Measurements from ENCODE around the gene ESAM.

ESAM gene

GRCh38 chr11:124748100-124748418, 14.0 kb downstream of the ESAM start:
- TF ChIP-seq MYC (IDR thresholded peaks at IDR 0.05; ENCODE audit: low read depth, low read length), result no peak
- no peak for TF ChIP-seq POLR2A (IDR thresholded peaks at IDR 0.05; ENCODE audit: extremely low read depth, insufficient read length)
- TF ChIP-seq, protein P1, sequence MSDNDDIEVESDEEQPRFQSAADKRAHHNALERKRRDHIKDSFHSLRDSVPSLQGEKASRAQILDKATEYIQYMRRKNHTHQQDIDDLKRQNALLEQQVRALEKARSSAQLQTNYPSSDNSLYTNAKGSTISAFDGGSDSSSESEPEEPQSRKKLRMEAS (IDR thresholded peaks at IDR 0.05; ENCODE audit: low read depth, low read length), result no peak
- TF ChIP-seq, protein P2, sequence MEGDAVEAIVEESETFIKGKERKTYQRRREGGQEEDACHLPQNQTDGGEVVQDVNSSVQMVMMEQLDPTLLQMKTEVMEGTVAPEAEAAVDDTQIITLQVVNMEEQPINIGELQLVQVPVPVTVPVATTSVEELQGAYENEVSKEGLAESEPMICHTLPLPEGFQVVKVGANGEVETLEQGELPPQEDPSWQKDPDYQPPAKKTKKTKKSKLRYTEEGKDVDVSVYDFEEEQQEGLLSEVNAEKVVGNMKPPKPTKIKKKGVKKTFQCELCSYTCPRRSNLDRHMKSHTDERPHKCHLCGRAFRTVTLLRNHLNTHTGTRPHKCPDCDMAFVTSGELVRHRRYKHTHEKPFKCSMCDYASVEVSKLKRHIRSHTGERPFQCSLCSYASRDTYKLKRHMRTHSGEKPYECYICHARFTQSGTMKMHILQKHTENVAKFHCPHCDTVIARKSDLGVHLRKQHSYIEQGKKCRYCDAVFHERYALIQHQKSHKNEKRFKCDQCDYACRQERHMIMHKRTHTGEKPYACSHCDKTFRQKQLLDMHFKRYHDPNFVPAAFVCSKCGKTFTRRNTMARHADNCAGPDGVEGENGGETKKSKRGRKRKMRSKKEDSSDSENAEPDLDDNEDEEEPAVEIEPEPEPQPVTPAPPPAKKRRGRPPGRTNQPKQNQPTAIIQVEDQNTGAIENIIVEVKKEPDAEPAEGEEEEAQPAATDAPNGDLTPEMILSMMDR (IDR thresholded peaks at IDR 0.05; ENCODE audit: low read depth, low read length), result no peak
- no peak overlapping the region for H3K4me3 ChIP-seq (ENCODE audit: low read depth, low read length)
- DNase-seq (ENCODE audit: low read depth), result no peak

DNA sequence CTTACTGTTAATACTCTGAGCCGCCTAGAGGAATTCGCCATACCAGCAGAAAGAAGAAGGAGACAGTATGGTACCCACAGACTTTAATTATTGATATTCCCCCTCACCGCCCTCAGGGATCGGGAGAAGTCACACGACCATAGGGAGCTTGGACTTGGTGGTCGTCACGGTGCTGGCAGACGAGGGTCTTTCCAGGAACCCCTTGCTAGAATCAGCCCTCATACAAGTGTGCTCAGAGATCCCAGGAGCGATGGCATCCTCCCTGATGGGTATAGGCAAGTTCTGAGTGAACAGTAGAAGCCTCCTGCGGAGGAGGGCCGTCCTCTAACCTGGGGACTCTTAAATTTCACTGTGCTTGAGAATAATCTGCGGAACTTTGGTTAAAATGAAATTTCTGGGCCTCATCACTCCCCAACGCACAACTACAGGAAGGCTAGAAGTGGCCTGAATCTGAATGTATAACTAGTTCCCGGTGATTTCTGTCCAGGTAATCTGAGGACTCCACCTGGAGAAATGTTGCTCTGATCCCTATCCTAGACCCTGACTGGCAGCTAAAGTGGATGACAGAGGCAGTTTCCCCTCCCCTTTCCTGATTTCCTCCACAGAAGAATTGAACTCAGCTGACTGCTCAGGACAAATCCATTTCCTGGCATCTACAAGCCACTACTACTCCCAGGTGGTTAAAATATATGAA, 14.5 kb downstream of the ESAM start:
- DNase-seq (ENCODE audit: low read depth), result no peak
- TF ChIP-seq POLR2A (IDR thresholded peaks at IDR 0.05; ENCODE audit: extremely low read depth, insufficient read length), result no peak
- no peak for TF ChIP-seq MYC (IDR thresholded peaks at IDR 0.05; ENCODE audit: low read depth, low read length)
- TF ChIP-seq, protein P2 (IDR thresholded peaks at IDR 0.05; ENCODE audit: low read depth, low read length), result no peak
- TF ChIP-seq, protein P1 (IDR thresholded peaks at IDR 0.05; ENCODE audit: low read depth, low read length), result no peak
- no peak overlapping the region for H3K4me3 ChIP-seq (ENCODE audit: low read depth, low read length)

DNA sequence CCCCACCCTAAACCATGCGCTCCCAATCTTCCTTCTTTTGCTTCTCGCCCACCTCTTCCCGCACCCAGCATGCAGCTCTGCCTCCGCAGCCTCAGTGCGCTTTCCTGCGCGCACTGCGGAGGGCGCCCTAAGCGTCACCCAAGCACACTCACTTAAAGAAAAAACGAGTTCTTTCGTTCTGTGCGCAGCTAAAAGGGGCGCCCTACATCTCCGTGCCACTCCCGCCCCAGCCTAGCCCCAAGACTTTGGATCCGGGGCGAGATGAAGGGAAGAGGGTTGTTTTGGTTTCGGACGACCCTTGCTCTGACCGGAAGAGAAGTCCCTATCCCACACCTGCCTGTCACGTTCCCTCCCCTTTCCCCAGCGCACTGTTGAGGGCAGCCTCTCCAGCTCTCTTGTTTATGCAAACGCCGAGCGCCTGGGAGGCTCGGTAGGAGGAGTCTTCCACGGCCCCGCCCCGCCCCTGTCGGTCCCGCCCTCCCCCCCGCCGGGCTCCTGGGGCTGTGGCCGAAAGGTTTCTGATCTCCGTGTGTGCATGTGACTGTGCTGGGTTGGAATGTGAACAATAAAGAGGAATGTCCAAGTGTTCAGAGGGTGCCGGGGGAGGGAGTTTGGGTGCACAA, 15.4 kb downstream of the ESAM start:
- no peak overlapping the region for H3K4me3 ChIP-seq (ENCODE audit: low read depth, low read length)
- DNase-seq (ENCODE audit: low read depth), result peak; percentile 29
- TF ChIP-seq MYC (IDR thresholded peaks at IDR 0.05; ENCODE audit: low read depth, low read length), result no peak
- TF ChIP-seq, protein P1 (IDR thresholded peaks at IDR 0.05; ENCODE audit: low read depth, low read length), result no peak
- TF ChIP-seq, protein P2 (IDR thresholded peaks at IDR 0.05; ENCODE audit: low read depth, low read length), result peak; percentile 15

- H3K4me3 ChIP-seq (ENCODE audit: low read depth, low read length), result no peak overlapping the region
- DNase-seq (ENCODE audit: low read depth), result no peak
- TF ChIP-seq MYC (IDR thresholded peaks at IDR 0.05; ENCODE audit: low read depth, low read length) (no peak), POLR2A (IDR thresholded peaks at IDR 0.05; ENCODE audit: extremely low read depth, insufficient read length) (no peak)
- TF ChIP-seq, protein P1 (IDR thresholded peaks at IDR 0.05; ENCODE audit: low read depth, low read length), result no peak
- TF ChIP-seq, protein P2 (IDR thresholded peaks at IDR 0.05; ENCODE audit: low read depth, low read length), result no peak
Observed at GRCh38 chr11:124745835-124746620, 16.1 kb downstream of the ESAM start.

DNA sequence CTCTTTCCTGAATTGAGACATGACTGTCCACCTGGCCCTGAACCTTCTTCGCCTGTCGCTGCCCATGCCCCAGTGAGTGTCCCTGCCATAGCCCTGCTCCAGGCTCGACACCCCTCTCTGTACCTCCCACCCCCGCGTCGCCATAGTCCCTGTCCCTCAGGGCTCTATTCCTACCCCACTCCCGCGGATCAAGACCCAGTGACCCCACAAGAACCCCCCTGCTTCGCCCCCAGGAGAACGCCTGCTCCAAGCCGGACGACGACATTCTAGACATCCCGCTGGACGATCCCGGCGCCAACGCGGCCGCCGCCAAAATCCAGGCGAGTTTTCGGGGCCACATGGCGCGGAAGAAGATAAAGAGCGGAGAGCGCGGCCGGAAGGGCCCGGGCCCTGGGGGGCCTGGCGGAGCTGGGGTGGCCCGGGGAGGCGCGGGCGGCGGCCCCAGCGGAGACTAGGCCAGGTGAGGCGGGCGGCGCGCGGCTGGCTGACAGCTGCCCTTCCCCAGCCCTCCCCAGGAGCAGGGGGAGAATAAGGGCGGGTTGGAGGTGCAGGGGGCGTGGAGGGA, 16.7 kb downstream of the ESAM start:
- no peak for TF ChIP-seq MYC (IDR thresholded peaks at IDR 0.05; ENCODE audit: low read depth, low read length)
- TF ChIP-seq, protein P2 (IDR thresholded peaks at IDR 0.05; ENCODE audit: low read depth, low read length), result no peak
- TF ChIP-seq, protein P1 (IDR thresholded peaks at IDR 0.05; ENCODE audit: low read depth, low read length), result no peak
- no peak for DNase-seq (ENCODE audit: low read depth)
- H3K4me3 ChIP-seq (ENCODE audit: low read depth, low read length), result no peak overlapping the region
